Uterus (tissue), 2 donors: ENCODE results near the gene STRA6.

Experiments
- POLR2A ChIP-seq, 2 donors: fragments of 450-650 bp; IDR thresholded peaks; one replicate each; pipeline ENCODE4 v1.6.1; 2016; ENCODE audit warnings: antibody characterized with exemption in 2 of 2, mild to moderate bottlenecking in 1 of 2, moderate library complexity in 1 of 2
- TF ChIP-seq, protein P1 (sequence below), 4 experiments: fragments of 200-600 bp in 2 of 4; fragments of 450-650 bp in 2 of 4; sonication (generic) in 2 of 4; IDR thresholded peaks; one replicate each; pipeline ENCODE4 v1.5.1; 2016 to 2019; ENCODE audit warnings: antibody characterized with exemption in 4 of 4, mild to moderate bottlenecking in 2 of 4, moderate library complexity in 1 of 4

- TF ChIP-seq POLR2A (IDR thresholded peaks at IDR 0.05) = no peak
- TF ChIP-seq, protein P1, sequence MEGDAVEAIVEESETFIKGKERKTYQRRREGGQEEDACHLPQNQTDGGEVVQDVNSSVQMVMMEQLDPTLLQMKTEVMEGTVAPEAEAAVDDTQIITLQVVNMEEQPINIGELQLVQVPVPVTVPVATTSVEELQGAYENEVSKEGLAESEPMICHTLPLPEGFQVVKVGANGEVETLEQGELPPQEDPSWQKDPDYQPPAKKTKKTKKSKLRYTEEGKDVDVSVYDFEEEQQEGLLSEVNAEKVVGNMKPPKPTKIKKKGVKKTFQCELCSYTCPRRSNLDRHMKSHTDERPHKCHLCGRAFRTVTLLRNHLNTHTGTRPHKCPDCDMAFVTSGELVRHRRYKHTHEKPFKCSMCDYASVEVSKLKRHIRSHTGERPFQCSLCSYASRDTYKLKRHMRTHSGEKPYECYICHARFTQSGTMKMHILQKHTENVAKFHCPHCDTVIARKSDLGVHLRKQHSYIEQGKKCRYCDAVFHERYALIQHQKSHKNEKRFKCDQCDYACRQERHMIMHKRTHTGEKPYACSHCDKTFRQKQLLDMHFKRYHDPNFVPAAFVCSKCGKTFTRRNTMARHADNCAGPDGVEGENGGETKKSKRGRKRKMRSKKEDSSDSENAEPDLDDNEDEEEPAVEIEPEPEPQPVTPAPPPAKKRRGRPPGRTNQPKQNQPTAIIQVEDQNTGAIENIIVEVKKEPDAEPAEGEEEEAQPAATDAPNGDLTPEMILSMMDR (IDR thresholded peaks at IDR 0.05) = no peak
These were observed 47.7 kb upstream of the STRA6 start for GRCh38 chr15:74250266-74250665.
